ENCODE data around the gene MET.

- no peak for TF ChIP-seq EZH2 (IDR thresholded peaks at IDR 0.05)
- no peak for TF ChIP-seq CTCF (IDR thresholded peaks at IDR 0.05 in 2 of 3, conservative IDR thresholded peaks at IDR 0.05 in 1 of 3; ENCODE audit: borderline replicate concordance in 1 of 3, insufficient read depth in 1 of 3, low read depth in 2 of 3, low read length in 2 of 3)
- no peak for TF ChIP-seq POLR2A (IDR thresholded peaks at IDR 0.05; ENCODE audit: borderline replicate concordance, extremely low read depth, insufficient read depth, insufficient read length)
- no peak for TF ChIP-seq FOSL1 (IDR thresholded peaks at IDR 0.05; ENCODE audit: low read depth)
- TF ChIP-seq ATF3 (IDR thresholded peaks at IDR 0.05) = no peak
- no peak for TF ChIP-seq POLR2AphosphoS5 (IDR thresholded peaks at IDR 0.05; ENCODE audit: low read depth, low read length)
- TF ChIP-seq CBX3 (IDR thresholded peaks at IDR 0.05; ENCODE audit: low read depth) = no peak
- TF ChIP-seq ELF1 (IDR thresholded peaks at IDR 0.05; ENCODE audit: borderline replicate concordance, low read depth) = no peak
- no peak for TF ChIP-seq EGR1 (IDR thresholded peaks at IDR 0.05; ENCODE audit: low read depth)
- TF ChIP-seq ZNF274 (IDR thresholded peaks at IDR 0.05; ENCODE audit: low read depth, low read length) = no peak
- no peak for TF ChIP-seq REST (IDR thresholded peaks at IDR 0.05; ENCODE audit: low read depth)
- no peak for TF ChIP-seq YY1 (IDR thresholded peaks at IDR 0.05; ENCODE audit: extremely low read depth, insufficient replicate concordance, low read depth, low read length)
- TF ChIP-seq ZBTB33 (IDR thresholded peaks at IDR 0.05; ENCODE audit: extremely low read depth, insufficient replicate concordance, low read length) = no peak
These were observed 24.1 kb upstream of the MET start for GRCh38 chr7:116647861-116648260.

Measured in HCT116 (cell line).